ENCODE data around the gene PHF21A. TPM values are rescaled to one million over a fixed set of nuclear protein-coding genes. Genes with fewer than 3 reads are reported as not detected.
A peak's percentile ranks its signal among the peaks of the same experiment; 100 is the strongest.

The PHF21A gene
- polyA plus RNA-seq, 1 donor (not counting 4 experiments of a cell fraction or from before 2014, with no cell fraction given) = 16.1 TPM

GRCh38 chr11:45917286-45917622 is 204.0 kb downstream of the PHF21A start:
- Histone ChIP-seq H3K27me3 (ENCODE audit: control insufficient read depth, extremely low read depth, insufficient read depth, low read length) (no peaks in the 10 kb centered on the region), H3K9me1 (ENCODE audit: control insufficient read depth, extremely low read depth, insufficient read depth, low read length) (peaks cover 5% of the 10 kb centered on the region), H3K4me1 (ENCODE audit: control insufficient read depth, extremely low read depth, insufficient read depth, low read length) (peaks cover 8% of the 10 kb centered on the region), H2AFZ (ENCODE audit: control insufficient read depth, low read length) (peak overlapping the region; percentile 79), H3K9me3 (ENCODE audit: control insufficient read depth, low read depth, low read length) (no peaks in the 10 kb centered on the region), H3K9ac (ENCODE audit: control insufficient read depth, extremely low read depth, insufficient read depth, low read length) (peak overlapping the region; percentile 91), H3K4me2 (ENCODE audit: control insufficient read depth, extremely low read depth, insufficient read depth, low read depth, low read length) (peak overlapping the region; percentile 85), H4K20me1 (ENCODE audit: control insufficient read depth, extremely low read depth, insufficient read depth, low read length) (no peaks in the 10 kb centered on the region), H3K36me3 (ENCODE audit: control insufficient read depth in 2 of 2, extremely low read depth in 1 of 2, insufficient read depth in 2 of 2, low read length in 2 of 2) (peaks cover 16 to 23% of the 10 kb centered on the region in 2 experiments), H3K79me2 (ENCODE audit: control insufficient read depth, insufficient read depth, low read length) (peaks cover 23% of the 10 kb centered on the region), H3K27ac (ENCODE audit: control insufficient read depth, insufficient read depth, low read length) (peak overlapping the region; percentile 86), H3K4me3 (ENCODE audit: control insufficient read depth in 2 of 3, extremely low read depth in 1 of 3, insufficient read depth in 2 of 3, low read depth in 1 of 3, low read length in 3 of 3) (peak overlapping the region; percentile 87 to 92 (median 91))
- dilution Hi-C loops (cut with MboI; ENCODE audit: extremely low pct_ligation_motif_present, low sequenced_read_pairs) = no loop called here
- no peak for FAIRE-seq
- no peak for DNase-seq (ENCODE audit: low read depth, low spot score)
- no peak for TF ChIP-seq CTCF (optimal IDR thresholded peaks at IDR 0.05 in 1 of 3, IDR thresholded peaks at IDR 0.05 in 1 of 3, conservative IDR thresholded peaks at IDR 0.05 in 1 of 3; ENCODE audit: extremely low read depth in 1 of 3, insufficient read depth in 2 of 3, low read length in 3 of 3)
- no peak for TF ChIP-seq EZH2 (IDR thresholded peaks at IDR 0.05; ENCODE audit: low read length)

GRCh38 chr11:45915446-45915845 is 205.8 kb downstream of the PHF21A start:
- dilution Hi-C loops (cut with MboI; ENCODE audit: extremely low pct_ligation_motif_present, low sequenced_read_pairs) = no loop called here
- Histone ChIP-seq H3K27ac (ENCODE audit: control insufficient read depth, insufficient read depth, low read length) (no peak overlapping the region), H4K20me1 (ENCODE audit: control insufficient read depth, extremely low read depth, insufficient read depth, low read length) (no peaks in the 10 kb centered on the region), H3K4me2 (ENCODE audit: control insufficient read depth, extremely low read depth, insufficient read depth, low read depth, low read length) (no peak overlapping the region), H2AFZ (ENCODE audit: control insufficient read depth, low read length) (no peak overlapping the region), H3K4me3 (ENCODE audit: control insufficient read depth in 2 of 3, extremely low read depth in 1 of 3, insufficient read depth in 2 of 3, low read depth in 1 of 3, low read length in 3 of 3) (no peak overlapping the region), H3K79me2 (ENCODE audit: control insufficient read depth, insufficient read depth, low read length) (peaks cover 23% of the 10 kb centered on the region), H3K4me1 (ENCODE audit: control insufficient read depth, extremely low read depth, insufficient read depth, low read length) (peaks cover 8% of the 10 kb centered on the region), H3K9ac (ENCODE audit: control insufficient read depth, extremely low read depth, insufficient read depth, low read length) (no peak overlapping the region), H3K36me3 (ENCODE audit: control insufficient read depth in 2 of 2, extremely low read depth in 1 of 2, insufficient read depth in 2 of 2, low read length in 2 of 2) (peaks cover 18 to 23% of the 10 kb centered on the region in 2 experiments), H3K9me1 (ENCODE audit: control insufficient read depth, extremely low read depth, insufficient read depth, low read length) (peaks cover 2% of the 10 kb centered on the region), H3K9me3 (ENCODE audit: control insufficient read depth, low read depth, low read length) (no peaks in the 10 kb centered on the region), H3K27me3 (ENCODE audit: control insufficient read depth, extremely low read depth, insufficient read depth, low read length) (no peaks in the 10 kb centered on the region)
- TF ChIP-seq EZH2 (IDR thresholded peaks at IDR 0.05; ENCODE audit: low read length) (no peak), CTCF (optimal IDR thresholded peaks at IDR 0.05 in 1 of 3, IDR thresholded peaks at IDR 0.05 in 1 of 3, conservative IDR thresholded peaks at IDR 0.05 in 1 of 3; ENCODE audit: extremely low read depth in 1 of 3, insufficient read depth in 2 of 3, low read length in 3 of 3) (no peak)
- DNase-seq (ENCODE audit: low read depth, low spot score) (no peak), FAIRE-seq (no peak)

Data from keratinocyte (primary cell).